Kasumi-1 (cell line): ENCODE results near the gene DLGAP1.
"Not testable (repeated sequence)": the region's sequence is repeated elsewhere in the genome, so short reads cannot be mapped to it uniquely, and the experiment has no call there.

Experiments
- DNase-seq, 2 experiments: peaks; one replicate each; lab custom pipeline; 2025; lab: John Stamatoyannopoulos, UW

The DLGAP1 gene

DNA sequence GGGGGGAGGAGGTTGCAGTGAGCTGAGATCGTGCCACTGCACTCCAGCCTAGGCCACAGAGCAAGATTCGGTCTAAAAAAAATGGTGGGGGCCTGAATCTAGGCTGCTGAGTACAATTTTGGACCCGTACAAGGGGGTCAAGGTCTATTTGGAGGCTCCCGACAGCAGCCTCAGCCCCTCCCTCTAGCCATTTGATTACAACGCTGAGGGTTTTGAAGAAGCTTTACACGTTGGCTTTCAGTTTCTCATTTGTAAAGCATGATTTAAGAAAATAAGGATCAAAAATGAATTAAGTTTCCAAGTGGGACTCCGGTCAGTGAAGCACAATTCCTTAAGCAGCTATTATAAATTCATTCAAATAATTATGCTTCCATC is 871.2 kb downstream of the DLGAP1 start:
- no peak for DNase-seq

DNA sequence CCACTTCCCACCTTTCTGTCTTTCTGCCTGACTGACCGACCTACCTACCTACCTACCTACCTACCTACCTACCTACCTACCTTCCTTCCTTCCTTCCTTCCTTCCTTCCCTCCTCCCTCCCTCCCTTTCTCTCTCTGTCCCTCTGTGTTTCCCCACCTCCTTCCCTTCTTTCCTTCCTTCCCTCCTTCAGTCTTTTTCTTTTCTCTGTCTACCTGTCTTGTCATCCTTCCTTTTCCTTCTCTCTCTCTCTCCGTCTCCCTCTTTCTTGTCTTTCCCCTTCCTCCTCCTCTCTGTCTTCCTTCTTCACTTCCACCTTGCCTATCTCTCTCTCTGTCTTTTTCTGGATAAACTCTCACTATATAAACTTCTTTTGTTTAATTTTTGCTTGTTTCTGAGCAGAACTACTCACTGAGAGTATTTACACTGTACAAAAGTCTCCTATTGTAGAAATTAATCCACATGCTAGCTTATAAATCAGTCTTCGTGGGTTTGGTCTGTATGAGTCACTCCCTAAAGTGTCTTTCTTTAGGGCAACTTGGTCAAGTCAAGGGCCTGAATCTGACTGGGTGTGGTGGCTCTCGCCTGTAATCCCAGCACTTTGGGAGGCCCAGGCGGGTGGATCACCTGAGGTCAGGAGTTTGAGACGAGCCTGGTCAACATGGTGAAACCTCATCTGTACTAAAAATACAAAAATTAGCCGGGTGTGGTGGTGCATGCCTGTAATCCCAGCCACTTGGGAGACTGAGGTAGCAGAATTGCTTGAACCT is 871.8 kb downstream of the DLGAP1 start:
- DNase-seq: not testable (repeated sequence)

DNA sequence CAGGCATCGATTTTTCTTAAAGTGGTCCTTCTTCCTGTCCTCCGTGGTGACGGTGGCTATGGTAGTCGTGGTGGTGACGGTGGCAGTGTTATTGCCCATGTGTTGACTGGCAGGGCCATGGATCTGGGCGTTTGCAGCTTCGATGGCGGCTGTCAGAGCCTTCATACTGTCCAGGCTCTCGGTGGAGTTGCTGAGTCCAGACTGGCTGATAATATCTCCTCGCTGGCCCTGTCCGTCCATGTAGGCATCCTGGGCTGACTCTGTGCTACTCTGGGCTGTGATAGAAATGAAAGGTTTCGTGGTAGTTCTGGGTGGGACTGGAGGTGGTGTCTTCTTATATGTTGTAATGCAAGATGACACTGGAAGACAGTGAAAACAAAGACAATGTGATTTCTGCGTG is 873.2 kb downstream of the DLGAP1 start:
- DNase-seq: no peak

DNA sequence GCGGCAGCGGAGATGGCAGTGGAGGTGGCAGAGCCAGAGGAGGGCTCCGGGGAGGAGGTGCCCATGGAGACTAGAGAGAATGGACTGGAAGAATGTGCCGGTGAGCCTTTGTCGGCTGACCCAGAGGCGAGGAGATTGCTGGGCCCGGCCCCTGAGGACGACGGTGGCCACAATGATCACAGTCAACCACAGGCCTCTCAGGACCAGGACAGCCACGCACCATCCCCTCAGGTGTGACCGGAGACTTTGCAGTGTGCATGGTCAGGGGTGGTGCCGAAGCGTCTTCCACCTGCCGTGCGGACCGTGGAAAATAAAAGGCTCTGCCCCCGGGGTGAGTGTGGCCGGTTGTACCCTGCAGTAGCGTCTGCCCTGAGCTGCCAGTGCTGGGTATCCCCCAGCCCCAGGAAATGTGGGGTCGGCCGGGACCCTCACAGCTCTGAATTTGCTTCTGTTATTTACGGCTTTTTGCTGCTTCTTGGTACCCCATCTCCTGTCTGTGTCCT is 874.5 kb downstream of the DLGAP1 start:
- not testable (repeated sequence) for DNase-seq

DNA sequence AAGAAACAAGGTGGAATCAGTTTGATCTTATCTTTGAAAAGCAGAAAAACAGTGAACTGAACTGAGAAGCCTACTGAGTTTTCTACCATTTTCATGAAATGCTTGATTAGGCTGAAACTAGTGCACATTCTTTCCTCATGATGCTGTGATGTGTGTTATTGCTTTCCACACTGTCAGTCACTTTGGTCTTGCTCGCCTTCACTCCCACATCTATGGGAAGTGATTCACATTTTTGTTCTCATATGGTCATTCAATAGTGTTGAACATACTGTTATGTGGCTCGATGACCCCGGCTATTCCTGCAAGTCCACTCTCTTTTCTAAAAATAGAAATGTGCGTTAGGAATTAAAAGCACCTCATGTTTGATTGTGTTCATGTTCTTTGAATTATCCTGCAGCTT is 875.4 kb downstream of the DLGAP1 start:
- DNase-seq: no peak

DNA sequence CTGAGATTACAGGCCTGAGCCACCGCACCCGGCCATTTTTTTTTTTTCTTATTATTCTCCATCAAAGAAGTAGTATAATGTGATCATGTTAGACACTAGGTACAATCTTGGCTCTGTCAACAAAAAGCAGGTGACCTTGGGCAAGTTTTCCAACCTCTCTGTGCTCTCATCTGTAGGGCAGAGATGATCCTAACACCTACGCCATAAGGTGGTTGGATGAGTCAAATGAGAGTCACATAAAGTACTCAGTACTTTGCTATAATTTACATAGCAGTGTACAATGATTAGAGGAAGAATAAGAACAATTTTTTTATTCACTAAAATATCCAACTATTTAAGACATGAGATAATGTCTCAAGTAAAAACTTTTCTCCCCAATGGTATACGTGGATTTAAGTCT is 876.5 kb downstream of the DLGAP1 start:
- DNase-seq: no peak

DNA sequence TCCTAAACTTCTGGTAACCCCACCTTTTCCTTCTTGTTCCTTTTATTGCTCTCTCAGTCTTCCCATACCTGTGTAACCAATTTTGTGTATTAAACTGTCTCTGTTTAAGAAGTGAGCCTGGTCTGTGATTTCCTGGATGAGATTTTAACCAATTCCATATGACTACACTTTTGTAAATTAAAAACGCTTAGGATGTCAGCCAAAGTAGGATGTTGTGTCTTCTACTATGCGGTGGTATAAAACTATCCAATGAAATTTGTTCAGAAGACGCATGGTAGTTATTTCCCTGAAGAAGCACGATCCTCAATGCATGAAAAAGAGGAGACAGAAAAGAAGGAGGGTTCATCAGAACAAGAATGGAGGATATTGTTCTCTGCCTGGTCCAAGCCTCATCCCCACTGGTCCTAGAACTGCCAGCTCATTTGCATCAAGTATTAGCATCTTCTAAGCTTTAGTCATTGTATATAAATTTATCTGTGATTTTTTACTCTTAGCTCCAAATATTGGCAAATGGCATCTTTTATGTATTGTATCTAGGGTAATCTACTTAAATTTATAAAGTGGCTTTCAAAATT is 877.7 kb downstream of the DLGAP1 start:
- no peak for DNase-seq

DNA sequence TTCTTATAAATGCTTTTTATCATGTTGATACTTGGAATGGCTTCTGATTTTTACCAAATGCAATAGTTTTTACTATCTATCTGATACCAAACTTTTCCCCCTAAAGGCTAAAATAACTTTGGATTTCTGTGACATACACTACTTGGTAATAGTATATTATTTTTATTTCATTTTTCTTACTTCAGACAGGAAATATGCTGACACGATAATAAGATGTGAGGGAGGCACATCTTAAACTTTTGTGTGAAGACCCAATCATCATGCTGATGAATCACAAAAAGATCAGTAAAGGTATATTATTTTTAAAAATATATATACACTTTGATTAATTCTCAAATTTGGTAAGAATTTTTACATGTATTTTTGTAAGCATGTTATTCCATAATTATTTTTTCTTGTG is 882.3 kb downstream of the DLGAP1 start:
- DNase-seq: no peak

DNA sequence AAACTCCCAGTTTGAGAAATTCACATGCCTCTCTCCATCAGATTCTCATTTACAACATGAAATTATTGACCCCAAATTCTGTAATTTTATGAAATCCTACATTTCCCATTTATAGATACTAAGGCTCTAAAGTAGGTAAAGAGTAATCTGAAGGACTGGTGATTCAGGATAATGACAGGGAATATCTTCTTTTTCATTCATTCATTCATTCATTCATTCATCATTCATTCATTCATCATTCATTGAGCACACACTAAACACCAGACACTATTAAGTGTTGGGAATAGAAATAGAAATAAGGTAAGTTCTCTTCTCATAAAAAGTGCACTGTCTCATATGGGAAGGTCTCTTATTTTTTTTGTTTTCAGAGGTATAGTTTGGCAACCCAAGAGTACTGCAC is 888.3 kb downstream of the DLGAP1 start:
- no peak for DNase-seq

DNA sequence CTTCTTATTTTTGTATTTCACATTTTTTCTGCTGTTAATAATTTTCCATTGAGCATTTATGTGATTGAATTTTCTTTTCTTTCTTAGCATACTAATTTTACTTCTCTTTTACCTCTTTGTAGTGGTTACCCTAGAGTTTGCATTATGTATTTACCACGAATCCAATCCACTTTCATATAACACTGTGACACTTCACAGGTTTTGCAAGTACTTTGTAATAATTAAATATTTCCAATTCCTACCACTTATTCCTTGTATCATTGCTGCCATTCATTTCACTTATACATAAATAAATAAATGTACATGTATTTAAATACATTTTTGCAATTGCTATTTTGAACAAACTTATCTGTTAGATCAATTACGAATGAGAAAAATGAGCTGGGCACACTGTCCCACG is 894.4 kb downstream of the DLGAP1 start:
- no peak for DNase-seq

DNA sequence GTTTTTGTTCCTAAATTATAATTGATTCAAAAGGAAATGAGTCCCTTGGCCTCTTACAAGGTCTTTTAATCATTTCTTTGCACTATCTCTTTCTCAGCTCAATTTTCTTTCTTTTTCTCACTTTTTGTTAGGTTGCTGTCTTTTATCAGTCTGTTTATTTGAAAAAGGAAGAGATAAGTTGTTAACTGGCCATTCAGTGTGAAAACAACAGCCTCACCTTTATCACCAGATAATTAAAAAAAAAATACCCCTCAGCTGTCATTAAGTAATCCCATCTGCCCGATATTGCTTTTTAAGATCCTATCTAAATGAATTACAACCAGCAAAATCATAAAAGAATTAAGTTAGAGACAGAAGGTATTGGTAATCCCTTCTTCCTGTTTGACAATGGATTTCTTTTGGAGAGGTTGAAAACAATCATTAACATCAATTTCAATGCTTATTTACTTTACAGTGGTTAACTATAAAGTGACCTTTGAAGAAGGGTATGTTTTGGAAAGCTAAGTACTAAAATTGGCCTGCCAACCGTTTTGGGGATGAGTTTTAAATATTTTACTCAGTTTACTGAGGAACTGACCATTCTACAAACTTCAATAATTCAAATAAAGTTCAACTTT is 900.2 kb downstream of the DLGAP1 start:
- DNase-seq: no peak

DNA sequence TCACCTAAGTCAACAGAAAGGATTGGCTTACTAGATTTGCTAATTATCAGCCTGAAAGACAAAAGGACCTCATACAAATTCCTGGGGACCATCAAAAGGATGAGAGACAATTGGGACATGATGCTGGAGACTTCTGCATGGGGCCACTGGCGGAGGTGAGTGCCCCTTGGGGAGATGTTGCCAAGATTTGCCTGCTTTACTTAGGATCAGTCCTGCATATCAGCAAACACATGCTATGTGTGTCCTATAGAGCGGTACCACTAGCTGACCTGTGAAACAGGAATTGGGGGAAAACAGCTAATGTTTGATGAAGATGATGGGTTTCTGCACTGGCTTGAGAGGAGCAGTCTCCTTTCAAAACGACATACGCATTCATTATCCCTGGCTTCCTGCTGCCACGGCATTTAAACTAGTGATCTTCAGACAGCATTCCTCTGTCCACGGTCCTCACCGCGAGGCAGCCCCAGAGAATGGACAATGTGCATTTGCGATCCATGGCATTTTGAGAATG is 901.0 kb downstream of the DLGAP1 start:
- DNase-seq: no peak

DNA sequence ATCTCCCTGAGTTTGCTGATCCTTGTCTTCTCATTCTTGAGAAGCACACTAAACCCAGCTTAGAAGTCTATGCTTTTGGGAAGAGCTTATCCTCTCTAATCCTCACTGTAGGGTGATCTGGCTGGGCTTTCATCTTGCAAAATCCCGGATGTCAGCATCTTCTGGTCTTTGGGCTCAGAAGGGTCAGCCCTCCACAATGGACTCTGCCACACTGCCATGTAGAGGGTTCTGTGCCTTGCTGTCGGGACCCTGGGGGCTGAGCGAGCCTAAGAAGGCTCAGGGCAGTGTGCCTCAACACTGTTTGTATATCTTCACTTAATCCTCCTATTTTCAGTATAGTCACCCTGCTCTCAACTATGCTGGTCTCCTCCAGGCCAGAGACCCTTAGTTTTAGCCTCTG is 902.8 kb downstream of the DLGAP1 start:
- no peak for DNase-seq

DNA sequence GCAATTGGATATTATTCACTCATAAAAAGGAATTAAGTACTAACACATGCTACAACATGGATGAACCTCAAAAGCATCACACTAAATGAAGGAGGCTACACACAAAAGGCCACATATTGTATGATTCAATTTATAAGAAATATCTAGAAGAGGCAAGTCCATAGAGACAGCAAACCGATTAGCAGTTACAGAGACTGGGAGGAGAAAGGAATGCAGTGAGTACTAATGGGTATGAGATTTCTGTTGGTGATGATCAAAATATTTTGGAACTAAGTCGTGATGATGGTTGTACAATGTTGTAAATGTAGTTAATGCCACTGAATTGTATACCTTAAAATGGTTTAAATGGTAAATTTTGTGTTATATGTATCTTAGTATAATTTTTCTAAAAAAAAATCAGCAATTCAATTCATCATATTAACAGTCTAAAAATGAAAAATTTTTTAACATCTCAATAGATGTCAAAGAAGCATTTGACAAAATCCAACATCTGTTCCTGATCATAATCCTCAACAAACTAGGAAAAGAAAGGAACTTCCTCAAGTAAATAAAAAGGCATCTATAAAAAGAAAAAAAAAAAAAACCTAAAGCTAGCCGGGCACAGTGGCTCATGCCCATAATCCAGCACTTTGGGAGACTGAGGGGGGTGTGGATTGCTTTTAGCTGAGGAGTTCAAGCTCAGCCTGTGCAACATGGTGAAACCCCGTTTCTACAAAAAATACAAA is 907.1 kb downstream of the DLGAP1 start:
- no peak for DNase-seq

DNA sequence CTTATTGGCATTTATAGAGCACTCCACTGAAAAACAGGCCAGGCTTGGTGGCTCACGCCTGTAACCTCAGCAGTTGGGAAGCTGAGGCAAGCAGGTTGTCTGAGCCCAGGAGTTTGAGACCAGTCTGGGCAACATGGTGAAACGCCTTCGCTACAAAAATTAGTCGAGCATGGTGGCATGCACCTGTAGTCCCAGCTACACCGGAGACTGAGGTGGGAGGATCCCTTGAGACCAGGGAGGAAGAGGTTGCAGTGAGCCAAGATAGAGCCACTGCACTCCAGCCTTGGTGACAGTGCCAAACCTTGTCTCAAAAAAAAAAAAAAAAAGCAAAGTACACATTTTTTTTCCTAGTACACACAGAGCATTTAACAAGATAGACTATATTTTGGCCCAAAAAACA is 909.0 kb downstream of the DLGAP1 start:
- DNase-seq: no peak

DNA sequence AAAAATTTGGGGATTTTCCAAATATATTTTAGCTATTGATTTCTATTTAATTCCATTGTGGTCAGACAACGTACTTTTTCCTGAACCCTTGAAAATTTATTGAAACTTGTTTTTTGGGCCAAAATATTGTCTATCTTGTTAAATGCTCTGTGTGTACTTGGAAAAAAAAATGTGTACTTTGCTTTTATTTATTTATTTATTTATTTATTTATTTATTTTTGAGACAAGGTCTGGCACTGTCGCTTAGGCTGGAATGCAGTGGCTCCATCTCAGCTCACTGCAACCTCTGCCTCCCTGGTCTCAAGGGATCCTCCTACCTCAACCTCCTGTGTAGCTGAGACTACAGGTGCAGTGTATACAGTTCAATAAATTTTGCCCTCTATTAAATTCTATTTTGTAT is 910.6 kb downstream of the DLGAP1 start:
- DNase-seq: no peak

DNA sequence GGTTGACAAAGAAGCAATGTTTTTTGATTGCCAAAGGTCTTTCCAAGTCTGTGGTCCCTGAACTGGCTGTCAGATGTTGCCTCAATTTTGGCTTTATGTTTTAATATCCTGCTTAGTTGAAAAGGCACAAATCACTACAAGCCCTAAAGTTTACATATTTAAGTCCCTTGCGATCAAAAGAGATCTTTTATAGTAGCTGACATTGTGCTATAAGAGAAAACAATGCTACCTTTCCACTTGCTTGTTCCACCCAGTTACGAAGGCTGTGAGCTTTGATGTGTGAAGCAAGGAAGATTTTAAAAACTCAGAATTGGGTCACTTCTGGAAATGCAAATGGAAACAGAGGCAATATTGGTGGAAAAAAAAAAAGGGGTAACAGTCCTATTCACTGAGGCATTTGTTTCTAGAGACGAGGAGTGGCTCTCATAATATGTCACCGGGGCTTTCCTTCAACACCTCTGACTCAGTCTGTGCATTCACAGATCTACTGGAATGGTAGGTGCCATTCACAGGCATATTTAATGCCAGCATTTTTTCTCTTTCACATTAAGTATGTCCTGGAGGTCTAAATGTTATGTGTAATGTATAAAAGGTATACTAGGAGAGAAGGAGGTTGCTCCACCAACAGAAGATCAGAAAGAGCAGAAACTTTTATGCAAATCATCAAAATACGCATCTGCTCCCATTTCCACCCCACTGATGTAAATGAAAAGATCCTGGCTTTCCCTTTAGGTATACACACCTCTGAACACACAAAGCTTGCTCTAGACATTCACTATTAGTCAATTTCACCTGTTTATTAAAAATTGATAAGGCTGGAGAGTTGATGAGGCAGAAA is 913.3 kb downstream of the DLGAP1 start:
- DNase-seq: no peak

DNA sequence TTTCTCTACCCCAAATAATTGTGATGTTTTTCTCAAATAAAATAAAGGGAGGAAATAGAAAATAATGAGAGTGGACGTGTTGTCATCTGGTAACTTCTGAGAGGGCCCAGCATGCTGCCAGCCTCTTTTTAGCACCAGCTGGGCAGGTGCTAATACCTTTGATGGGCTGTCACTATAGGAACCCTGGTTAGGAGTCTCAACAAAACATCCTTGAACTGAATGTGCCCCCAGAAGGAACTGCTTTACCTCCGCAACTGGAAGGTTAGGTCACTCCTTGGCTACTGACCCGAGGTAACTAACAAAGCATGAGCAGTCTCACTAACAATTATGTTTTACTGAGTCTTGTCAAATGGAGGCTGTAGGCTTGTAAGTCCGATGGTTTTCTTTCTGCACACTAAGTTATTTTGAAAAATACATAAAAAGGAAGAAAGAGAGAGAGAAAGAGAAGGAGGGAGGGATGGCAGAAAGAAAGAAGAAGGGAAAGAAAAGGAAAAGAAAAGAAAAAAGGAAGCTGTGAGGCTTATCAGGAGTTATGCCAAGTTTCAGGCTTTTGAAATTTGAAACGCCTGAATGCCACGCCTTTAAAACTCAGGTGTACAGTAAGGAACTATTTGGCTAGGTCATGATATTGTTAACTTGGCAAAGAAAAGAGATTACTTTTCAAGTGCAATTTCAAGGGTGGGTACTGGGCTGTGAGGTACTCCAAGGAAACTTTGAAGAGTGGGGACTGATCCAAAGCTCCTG is 914.1 kb downstream of the DLGAP1 start:
- no peak for DNase-seq

DNA sequence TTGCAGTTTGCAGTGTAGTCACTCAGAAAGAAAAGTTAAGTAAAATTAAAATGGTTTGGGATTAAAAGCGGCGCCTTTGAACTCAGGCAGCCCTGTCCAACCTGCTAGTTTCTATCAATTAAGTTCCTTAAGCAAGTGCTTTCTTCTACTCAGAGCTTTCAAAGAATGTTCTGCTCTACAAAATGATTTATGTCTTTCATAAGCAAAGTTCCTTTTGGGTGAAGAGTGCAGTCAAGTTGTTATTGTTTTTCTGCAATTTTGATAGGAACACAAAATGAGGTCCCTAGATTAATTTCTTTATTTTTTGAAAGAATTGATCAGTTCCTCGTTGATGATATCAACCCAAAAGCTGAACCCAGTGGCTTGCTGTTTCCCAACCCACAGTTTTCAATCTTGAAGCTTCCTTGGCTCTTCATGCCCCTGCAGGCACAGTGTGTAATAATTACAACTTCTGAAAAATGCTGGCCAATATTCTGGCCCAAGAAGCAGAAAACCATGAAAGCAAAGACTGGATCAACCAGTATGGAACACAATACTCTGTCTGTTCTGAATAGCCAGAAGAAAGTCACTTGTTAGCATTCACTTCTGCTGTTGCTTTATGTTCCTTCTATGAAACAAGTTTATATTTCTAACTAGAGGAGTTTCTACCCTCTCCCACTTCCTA is 916.0 kb downstream of the DLGAP1 start:
- DNase-seq: no peak

DNA sequence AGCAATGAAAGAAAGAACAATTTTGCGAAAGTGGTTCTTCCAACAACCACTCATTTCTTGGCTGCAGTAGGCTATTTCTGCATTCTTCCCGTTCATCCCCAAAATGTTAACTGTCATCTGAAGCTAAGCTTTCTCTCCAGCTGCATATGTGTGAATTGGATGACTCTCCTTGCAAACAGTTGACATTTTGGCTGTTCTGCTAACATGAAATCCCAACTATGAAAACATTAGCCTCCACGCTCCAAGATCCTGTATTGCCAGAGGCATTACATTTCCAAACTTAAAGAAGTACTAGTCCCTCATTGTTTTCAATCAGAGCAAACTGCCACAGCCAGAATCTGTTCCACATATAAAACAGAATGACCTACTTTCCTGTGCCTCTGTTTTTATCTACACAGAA is 916.7 kb downstream of the DLGAP1 start:
- DNase-seq: no peak
